MV-4-11 (cell line): ENCODE results near the gene RUNX1.
A peak's percentile ranks its signal among the peaks of the same experiment; 100 is the strongest.

Source experiments
- DNase-seq: peaks from one replicate; lab custom pipeline; 2025; lab: John Stamatoyannopoulos, UW

Gene RUNX1

GRCh38 chr21:35036465-35037383, 12.4 kb downstream of the RUNX1 start:
- no peak for DNase-seq

GRCh38 chr21:35035581-35035980, 13.5 kb downstream of the RUNX1 start:
- DNase-seq: no peak

GRCh38 chr21:35035116-35035515, 14.0 kb downstream of the RUNX1 start:
- no peak for DNase-seq

- no peak for DNase-seq
Measured at GRCh38 chr21:35034203-35034926, 14.7 kb downstream of the RUNX1 start.

GRCh38 chr21:35032474-35033263, 16.4 kb downstream of the RUNX1 start:
- peak; percentile 14 for DNase-seq

GRCh38 chr21:35028451-35028978, 20.6 kb downstream of the RUNX1 start:
- peak; percentile 16 for DNase-seq

- no peak for DNase-seq
Measured at GRCh38 chr21:35027563-35028450, 21.3 kb downstream of the RUNX1 start.

GRCh38 chr21:35026617-35027562, 22.2 kb downstream of the RUNX1 start:
- peak; percentile 93 for DNase-seq

- no peak for DNase-seq
Measured at GRCh38 chr21:35026153-35026500, 23.0 kb downstream of the RUNX1 start.

GRCh38 chr21:35025206-35026152, 23.6 kb downstream of the RUNX1 start:
- DNase-seq: no peak

- no peak for DNase-seq
Measured at GRCh38 chr21:35024513-35024912, 24.6 kb downstream of the RUNX1 start.

- DNase-seq: no peak
Measured at GRCh38 chr21:35024071-35024420, 25.1 kb downstream of the RUNX1 start.

- no peak for DNase-seq
Measured at GRCh38 chr21:35023396-35024070, 25.6 kb downstream of the RUNX1 start.

GRCh38 chr21:35021546-35021945, 27.6 kb downstream of the RUNX1 start:
- no peak for DNase-seq

- DNase-seq: no peak
Measured at GRCh38 chr21:35020902-35021301, 28.2 kb downstream of the RUNX1 start.

GRCh38 chr21:35020436-35020835, 28.7 kb downstream of the RUNX1 start:
- DNase-seq: no peak

GRCh38 chr21:35019631-35020032, 29.5 kb downstream of the RUNX1 start:
- DNase-seq: no peak

- no peak for DNase-seq
Measured at GRCh38 chr21:35017256-35017655, 31.8 kb downstream of the RUNX1 start.
